Stimulated activated CD8-positive, alpha-beta memory T cell treated with anti-CD3 and anti-CD28 coated beads, Interleukin-4, amount 100 ng/mL, for 48 hours (primary cell): ENCODE results near the gene ISLR2.

Experiments
- DNase-seq: peaks from one replicate; pipeline ENCODE4 v3.0.0-alpha.2; 2020

Gene ISLR2

DNA sequence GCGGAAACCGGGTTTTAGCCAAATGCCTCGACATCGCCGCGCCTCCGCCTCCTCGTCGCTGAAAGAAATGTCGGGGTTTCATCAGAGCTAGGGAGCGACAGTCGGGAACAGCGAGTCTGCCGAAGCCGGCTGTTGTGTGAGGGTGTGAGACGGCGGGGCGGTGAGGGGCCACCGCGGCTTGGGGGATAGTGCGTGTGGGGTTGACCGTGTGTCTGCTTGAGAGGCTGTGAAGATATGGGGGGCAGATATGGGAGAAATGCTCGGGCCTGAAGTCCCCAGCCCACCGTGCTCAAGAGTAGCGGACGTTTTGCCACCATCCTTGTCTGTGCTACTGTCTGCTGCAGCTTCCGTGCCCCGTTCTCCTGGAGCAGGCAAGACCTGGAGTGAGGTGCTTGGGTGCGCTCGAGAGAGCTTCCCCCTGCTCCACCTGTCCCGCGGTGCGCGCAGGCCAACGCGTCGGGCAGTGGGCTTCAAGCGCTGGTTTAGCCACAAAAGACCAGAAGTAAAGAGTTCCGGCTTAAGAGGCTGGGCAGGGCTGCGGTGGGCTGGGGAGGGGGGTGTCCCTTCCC, 716 bp upstream of the ISLR2 start:
- no peak for DNase-seq

- no peak for DNase-seq
Observed at GRCh38 chr15:74130849-74131627, 652 bp downstream of the ISLR2 start.

DNA sequence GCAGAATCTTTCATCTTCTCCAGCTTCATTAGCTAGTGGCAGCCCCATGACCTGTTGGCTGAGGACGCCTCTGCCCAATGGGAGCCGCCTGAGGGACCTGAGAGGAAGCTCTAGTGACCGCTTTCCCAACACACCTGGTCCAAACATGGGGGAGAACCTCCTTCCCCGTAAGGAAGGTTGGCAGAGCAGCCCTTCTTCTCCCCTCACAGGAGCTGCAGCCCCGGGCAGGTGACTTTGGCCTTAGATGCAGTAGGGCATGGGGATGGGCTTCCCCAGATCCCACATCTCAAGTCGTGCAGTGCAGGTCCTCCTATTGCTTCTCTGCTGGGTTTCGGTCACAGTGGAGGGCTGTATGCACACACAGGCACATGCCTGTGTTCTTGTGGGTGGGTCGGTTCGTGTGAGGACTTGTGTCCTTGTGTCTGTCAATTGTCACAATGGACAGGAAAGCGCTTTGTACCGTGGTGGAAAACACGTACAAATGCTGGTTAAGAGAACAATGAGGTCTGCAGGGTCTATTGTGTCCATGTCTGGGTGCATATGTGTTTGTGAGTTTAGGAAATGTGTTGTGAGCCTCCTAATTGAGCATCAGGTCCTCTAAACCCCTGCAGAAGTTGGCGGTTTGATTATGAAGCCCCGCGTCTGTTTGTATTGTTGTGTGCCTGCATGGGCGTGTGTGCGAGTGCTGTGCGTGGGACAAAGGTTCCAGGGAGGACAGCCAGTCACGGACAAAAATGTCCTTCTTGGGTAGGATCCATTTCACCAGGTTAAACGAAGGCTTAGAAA, 1.4 kb downstream of the ISLR2 start:
- DNase-seq, result no peak

DNA sequence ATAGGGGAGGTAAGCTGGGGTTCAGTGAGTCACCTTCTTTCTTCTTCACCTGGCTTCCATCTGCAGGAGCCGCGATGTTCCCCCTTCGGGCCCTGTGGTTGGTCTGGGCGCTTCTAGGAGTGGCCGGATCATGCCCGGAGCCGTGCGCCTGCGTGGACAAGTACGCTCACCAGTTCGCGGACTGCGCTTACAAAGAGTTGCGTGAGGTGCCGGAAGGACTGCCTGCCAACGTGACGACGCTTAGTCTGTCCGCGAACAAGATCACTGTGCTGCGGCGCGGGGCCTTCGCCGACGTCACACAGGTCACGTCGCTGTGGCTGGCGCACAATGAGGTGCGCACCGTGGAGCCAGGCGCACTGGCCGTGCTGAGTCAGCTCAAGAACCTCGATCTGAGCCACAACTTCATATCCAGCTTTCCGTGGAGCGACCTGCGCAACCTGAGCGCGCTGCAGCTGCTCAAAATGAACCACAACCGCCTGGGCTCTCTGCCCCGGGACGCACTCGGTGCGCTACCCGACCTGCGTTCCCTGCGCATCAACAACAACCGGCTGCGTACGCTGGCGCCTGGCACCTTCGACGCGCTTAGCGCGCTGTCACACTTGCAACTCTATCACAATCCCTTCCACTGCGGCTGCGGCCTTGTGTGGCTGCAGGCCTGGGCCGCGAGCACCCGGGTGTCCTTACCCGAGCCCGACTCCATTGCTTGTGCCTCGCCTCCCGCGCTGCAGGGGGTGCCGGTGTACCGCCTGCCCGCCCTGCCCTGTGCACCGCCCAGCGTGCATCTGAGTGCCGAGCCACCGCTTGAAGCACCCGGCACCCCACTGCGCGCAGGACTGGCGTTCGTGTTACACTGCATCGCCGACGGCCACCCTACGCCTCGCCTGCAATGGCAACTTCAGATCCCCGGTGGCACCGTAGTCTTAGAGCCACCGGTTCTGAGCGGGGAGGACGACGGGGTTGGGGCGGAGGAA, 2.6 kb downstream of the ISLR2 start:
- peak; percentile 53 for DNase-seq

DNA sequence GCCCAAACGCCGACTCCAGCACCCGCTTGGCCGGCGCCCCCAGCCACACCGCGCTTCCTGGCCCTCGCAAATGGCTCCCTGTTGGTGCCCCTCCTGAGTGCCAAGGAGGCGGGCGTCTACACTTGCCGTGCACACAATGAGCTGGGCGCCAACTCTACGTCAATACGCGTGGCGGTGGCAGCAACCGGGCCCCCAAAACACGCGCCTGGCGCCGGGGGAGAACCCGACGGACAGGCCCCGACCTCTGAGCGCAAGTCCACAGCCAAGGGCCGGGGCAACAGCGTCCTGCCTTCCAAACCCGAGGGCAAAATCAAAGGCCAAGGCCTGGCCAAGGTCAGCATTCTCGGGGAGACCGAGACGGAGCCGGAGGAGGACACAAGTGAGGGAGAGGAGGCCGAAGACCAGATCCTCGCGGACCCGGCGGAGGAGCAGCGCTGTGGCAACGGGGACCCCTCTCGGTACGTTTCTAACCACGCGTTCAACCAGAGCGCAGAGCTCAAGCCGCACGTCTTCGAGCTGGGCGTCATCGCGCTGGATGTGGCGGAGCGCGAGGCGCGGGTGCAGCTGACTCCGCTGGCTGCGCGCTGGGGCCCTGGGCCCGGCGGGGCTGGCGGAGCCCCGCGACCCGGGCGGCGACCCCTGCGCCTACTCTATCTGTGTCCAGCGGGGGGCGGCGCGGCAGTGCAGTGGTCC, 3.5 kb downstream of the ISLR2 start:
- DNase-seq, result no peak

DNA sequence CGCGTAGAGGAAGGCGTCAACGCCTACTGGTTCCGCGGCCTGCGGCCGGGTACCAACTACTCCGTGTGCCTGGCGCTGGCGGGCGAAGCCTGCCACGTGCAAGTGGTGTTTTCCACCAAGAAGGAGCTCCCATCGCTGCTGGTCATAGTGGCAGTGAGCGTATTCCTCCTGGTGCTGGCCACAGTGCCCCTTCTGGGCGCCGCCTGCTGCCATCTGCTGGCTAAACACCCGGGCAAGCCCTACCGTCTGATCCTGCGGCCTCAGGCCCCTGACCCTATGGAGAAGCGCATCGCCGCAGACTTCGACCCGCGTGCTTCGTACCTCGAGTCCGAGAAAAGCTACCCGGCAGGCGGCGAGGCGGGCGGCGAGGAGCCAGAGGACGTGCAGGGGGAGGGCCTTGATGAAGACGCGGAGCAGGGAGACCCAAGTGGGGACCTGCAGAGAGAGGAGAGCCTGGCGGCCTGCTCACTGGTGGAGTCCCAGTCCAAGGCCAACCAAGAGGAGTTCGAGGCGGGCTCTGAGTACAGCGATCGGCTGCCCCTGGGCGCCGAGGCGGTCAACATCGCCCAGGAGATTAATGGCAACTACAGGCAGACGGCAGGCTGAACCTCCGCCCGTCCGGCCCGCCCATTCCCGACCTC, 4.1 kb downstream of the ISLR2 start:
- peak; percentile 57 for DNase-seq

- no peak for DNase-seq
Observed at GRCh38 chr15:74135041-74135565, 4.7 kb downstream of the ISLR2 start.

GRCh38 chr15:74136540-74136813, 6.1 kb downstream of the ISLR2 start:
- DNase-seq, result no peak

- DNase-seq, result no peak
Observed at GRCh38 chr15:74136814-74137536, 6.6 kb downstream of the ISLR2 start.

GRCh38 chr15:74137537-74137894, 7.1 kb downstream of the ISLR2 start:
- no peak for DNase-seq

DNA sequence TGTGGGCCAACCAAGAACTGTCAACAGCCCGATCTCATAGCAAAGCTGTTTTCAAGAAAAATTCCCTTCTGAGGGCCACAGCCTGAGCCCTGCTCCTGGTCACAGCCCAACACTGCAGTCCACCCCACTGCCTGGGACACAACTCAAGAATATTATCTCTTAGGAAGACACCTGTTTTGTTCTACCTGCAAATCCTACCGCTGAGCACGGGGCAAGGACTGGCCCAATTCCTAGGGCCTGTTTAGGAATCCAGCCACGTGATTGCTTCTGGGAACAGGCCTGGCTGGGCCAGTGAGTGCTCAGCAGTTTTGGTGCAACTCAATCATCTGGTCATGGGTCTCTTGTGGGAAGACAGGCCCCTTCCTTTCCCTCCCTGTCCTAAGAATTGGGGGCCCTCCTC, 8.3 kb downstream of the ISLR2 start:
- DNase-seq, result no peak

- DNase-seq, result no peak
Observed at GRCh38 chr15:74141591-74141990, 11.2 kb downstream of the ISLR2 start.

DNA sequence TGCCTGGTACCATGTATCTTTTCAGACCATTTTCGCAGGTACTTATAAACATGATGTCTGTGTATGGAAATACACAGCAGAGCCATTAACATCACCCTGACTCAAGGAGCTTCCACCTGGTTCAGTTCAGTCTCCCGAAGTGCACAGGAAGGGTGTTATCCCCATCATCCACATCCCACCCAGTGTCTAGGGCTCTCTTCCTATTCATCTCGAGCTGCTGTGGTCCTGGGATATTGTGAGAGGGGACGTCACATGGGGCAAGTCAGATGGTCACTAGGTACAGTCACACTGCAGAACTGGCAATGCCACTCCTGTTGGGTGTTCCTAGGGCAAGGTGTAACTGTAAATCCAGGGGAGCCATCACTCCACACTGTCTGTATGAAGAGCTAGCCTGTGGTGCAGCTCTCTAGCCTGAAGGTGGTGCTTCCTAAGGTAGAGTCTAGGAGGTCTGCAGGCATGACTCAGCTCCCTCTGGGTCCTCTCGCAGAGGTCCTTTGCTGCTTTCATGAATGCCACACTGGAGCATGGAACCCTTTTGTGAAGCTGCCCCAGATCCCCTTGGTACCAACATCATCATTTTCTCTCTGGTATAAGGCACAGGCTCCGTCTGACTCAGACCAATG, 13.9 kb downstream of the ISLR2 start:
- DNase-seq, result no peak

GRCh38 chr15:74146277-74146800, 16.0 kb downstream of the ISLR2 start:
- DNase-seq, result no peak

DNA sequence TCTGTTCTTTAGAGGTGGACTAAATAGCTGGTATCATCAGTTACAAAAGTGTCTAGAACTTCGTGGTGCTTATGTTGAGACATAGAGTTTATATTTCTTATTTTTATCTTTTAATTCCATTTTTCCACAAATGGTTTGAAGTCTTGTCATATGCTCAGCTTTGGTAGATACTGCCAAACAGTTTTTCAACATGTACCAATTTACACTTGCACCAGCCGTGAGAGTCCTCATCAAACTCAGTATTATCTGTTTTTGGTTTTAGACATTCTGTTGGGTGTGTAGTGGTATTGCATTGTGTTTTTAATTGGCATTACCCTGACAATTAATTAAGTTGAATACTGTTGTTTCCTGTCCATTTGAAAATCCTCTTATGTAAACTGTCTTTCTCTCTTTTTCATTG, 16.7 kb downstream of the ISLR2 start:
- no peak for DNase-seq

- DNase-seq, result no peak
Observed at GRCh38 chr15:74155766-74156417, 25.5 kb downstream of the ISLR2 start.

GRCh38 chr15:74156678-74157411, 26.5 kb downstream of the ISLR2 start:
- no peak for DNase-seq

DNA sequence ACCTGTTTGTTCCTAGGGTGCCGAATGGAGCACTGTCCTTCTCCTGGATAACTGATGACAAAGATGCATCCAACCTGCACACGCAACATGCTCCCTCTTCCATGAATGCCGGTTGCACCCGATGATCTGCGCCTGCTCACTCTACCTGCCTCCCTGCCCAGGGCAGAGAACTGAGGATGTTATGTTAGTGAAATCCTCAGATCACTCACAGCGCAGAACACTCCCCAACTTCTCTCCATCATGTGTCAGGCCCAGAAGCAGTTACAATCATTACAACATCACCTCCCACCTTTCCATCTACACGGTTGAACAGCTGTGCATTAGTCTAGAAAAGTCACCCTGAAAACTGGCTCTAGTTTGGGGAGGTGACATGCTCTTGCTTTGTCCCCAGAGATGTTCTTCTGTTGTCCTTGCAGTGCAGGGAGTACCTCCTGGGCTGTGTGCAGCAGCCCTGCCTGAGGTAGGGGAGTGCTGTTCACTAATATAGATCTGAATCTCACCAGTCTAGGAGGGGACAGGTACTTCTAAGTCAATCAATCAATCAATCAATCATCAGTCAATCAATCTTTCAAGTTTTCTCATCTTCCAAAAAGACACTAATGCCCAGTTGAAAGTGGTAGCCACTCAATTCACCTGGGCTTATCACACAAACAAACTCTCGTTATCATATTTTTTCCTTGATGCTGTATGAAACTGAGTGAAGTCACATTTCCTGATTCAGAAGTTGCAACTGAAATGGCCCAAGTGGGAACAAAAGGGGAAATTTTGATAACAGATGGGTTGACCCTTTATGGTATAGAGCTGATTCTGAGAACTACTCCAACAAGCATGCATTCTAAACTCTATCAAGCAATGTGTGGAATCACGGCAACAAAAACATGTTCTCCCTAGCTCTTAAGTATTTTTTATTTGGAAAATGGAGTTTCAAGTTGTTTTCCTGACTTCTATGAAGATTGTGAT, 27.8 kb downstream of the ISLR2 start:
- DNase-seq, result no peak
